OCI-LY7 (cell line): ENCODE measurements around the gene DDX39B.

Source experiments
- CTCF ChIP-seq: fragments of 200-600 bp; sonication (generic); conservative IDR thresholded peaks from 2 replicates; pipeline ENCODE4 v1.5.1; 2014; ENCODE audit warnings: mild to moderate bottlenecking, antibody characterized with exemption, low read length, moderate library complexity, mixed read lengths
- EZH2phosphoT487 ChIP-seq: fragments of 200-600 bp; sonication (generic); IDR thresholded peaks from 2 replicates; pipeline ENCODE4 v1.6.1; 2018; ENCODE audit warnings: low read depth, borderline replicate concordance, mild to moderate bottlenecking, mixed run types, antibody characterized with exemption, low read length, moderate library complexity, mixed read lengths

- TF ChIP-seq CTCF (no peak), EZH2phosphoT487 (no peak)
Observed at GRCh38 chr6:31547727-31548543, 6.1 kb upstream of the DDX39B start.
